ENCODE results near the gene IFNL1. TPM values are rescaled to one million over a fixed set of nuclear protein-coding genes. Genes with fewer than 3 reads are reported as not detected.
"Not testable (repeated sequence)": the region's sequence is repeated elsewhere in the genome, so short reads cannot be mapped to it uniquely, and the experiment has no call there.

Gene IFNL1
- total and polyA plus RNA-seq, 9 donors: not detected

- Histone ChIP-seq H3K27ac (ENCODE audit: low read length) (no peak overlapping the region), H3K4me3 (ENCODE audit: low read length) (no peak overlapping the region), H3K4me1 (ENCODE audit: control insufficient read depth, insufficient read depth, low read length) (peaks cover 4% of the 10 kb centered on the region), H3K27me3 (ENCODE audit: control insufficient read depth, insufficient read depth, low read length) (no peaks in the 10 kb centered on the region), H3K36me3 (ENCODE audit: control insufficient read depth, insufficient read depth, low read length) (no peaks in the 10 kb centered on the region), H3K9me3 (replicated peaks; ENCODE audit: control insufficient read depth, low read depth, low read length) (no peaks in the 10 kb centered on the region)
- peak; percentile 90 for DNase-seq
- WGBS (ENCODE audit: insufficient coverage): 30% methylated on average over 5 of the region's 17 CpGs
Observed at GRCh38 chr19:39328046-39328705, 32.0 kb downstream of the IFNL1 start.

- no peak for DNase-seq
- Histone ChIP-seq H3K4me1 (ENCODE audit: control insufficient read depth, insufficient read depth, low read length) (peaks cover 4% of the 10 kb centered on the region), H3K4me3 (ENCODE audit: low read length) (no peak overlapping the region), H3K27ac (ENCODE audit: low read length) (no peak overlapping the region), H3K9me3 (replicated peaks; ENCODE audit: control insufficient read depth, low read depth, low read length) (no peaks in the 10 kb centered on the region), H3K36me3 (ENCODE audit: control insufficient read depth, insufficient read depth, low read length) (no peaks in the 10 kb centered on the region), H3K27me3 (ENCODE audit: control insufficient read depth, insufficient read depth, low read length) (no peaks in the 10 kb centered on the region)
- no CpG with 5 or more reads among the region's 7 CpGs for WGBS (ENCODE audit: insufficient coverage)
Observed at GRCh38 chr19:39329948-39330347, 33.7 kb downstream of the IFNL1 start.

GRCh38 chr19:39332293-39332692 lies 36.1 kb downstream of the IFNL1 start:
- 80% methylated on average over 1 of the region's 7 CpGs for WGBS (ENCODE audit: insufficient coverage)
- Histone ChIP-seq H3K4me3 (ENCODE audit: low read length) (no peak overlapping the region), H3K27me3 (ENCODE audit: control insufficient read depth, insufficient read depth, low read length) (no peaks in the 10 kb centered on the region), H3K36me3 (ENCODE audit: control insufficient read depth, insufficient read depth, low read length) (no peaks in the 10 kb centered on the region), H3K9me3 (replicated peaks; ENCODE audit: control insufficient read depth, low read depth, low read length) (no peaks in the 10 kb centered on the region), H3K27ac (ENCODE audit: low read length) (no peak overlapping the region), H3K4me1 (ENCODE audit: control insufficient read depth, insufficient read depth, low read length) (peaks cover 4% of the 10 kb centered on the region)
- no peak for DNase-seq

GRCh38 chr19:39332738-39333137 lies 36.5 kb downstream of the IFNL1 start:
- DNase-seq; H3K4me3 ChIP-seq (ENCODE audit: low read length); H3K9me3 ChIP-seq (replicated peaks; ENCODE audit: control insufficient read depth, low read depth, low read length); H3K27me3 ChIP-seq (ENCODE audit: control insufficient read depth, insufficient read depth, low read length); H3K36me3 ChIP-seq (ENCODE audit: control insufficient read depth, insufficient read depth, low read length); H3K27ac ChIP-seq (ENCODE audit: low read length); H3K4me1 ChIP-seq (ENCODE audit: control insufficient read depth, insufficient read depth, low read length): not testable (repeated sequence)
- WGBS (ENCODE audit: insufficient coverage): 47% methylated on average over 4 of the region's 6 CpGs

GRCh38 chr19:39333507-39333906 lies 37.3 kb downstream of the IFNL1 start:
- H3K27me3 ChIP-seq (ENCODE audit: control insufficient read depth, insufficient read depth, low read length): no peaks in the 10 kb centered on the region
- 100% methylated on average over 2 of the region's 6 CpGs for WGBS (ENCODE audit: insufficient coverage)
- no peak overlapping the region for H3K4me3 ChIP-seq (ENCODE audit: low read length)
- no peak overlapping the region for H3K27ac ChIP-seq (ENCODE audit: low read length)
- H3K9me3 ChIP-seq (replicated peaks; ENCODE audit: control insufficient read depth, low read depth, low read length): no peaks in the 10 kb centered on the region
- no peak for DNase-seq
- H3K4me1 ChIP-seq (ENCODE audit: control insufficient read depth, insufficient read depth, low read length): no peaks in the 10 kb centered on the region
- H3K36me3 ChIP-seq (ENCODE audit: control insufficient read depth, insufficient read depth, low read length): no peaks in the 10 kb centered on the region

GRCh38 chr19:39334444-39334976 lies 38.3 kb downstream of the IFNL1 start:
- H3K9me3 ChIP-seq (replicated peaks; ENCODE audit: control insufficient read depth, low read depth, low read length): no peaks in the 10 kb centered on the region
- no peaks in the 10 kb centered on the region for H3K36me3 ChIP-seq (ENCODE audit: control insufficient read depth, insufficient read depth, low read length)
- no peak overlapping the region for H3K27ac ChIP-seq (ENCODE audit: low read length)
- WGBS (ENCODE audit: insufficient coverage): 100% methylated on average over 4 of the region's 5 CpGs
- H3K27me3 ChIP-seq (ENCODE audit: control insufficient read depth, insufficient read depth, low read length): no peaks in the 10 kb centered on the region
- no peak for DNase-seq
- H3K4me1 ChIP-seq (ENCODE audit: control insufficient read depth, insufficient read depth, low read length): no peaks in the 10 kb centered on the region
- H3K4me3 ChIP-seq (ENCODE audit: low read length): no peak overlapping the region

- 42% methylated on average over 3 of the region's 6 CpGs for WGBS (ENCODE audit: insufficient coverage)
- no peaks in the 10 kb centered on the region for H3K27me3 ChIP-seq (ENCODE audit: control insufficient read depth, insufficient read depth, low read length)
- peak overlapping the region; percentile 34 for H3K4me3 ChIP-seq (ENCODE audit: low read length)
- no peaks in the 10 kb centered on the region for H3K9me3 ChIP-seq (replicated peaks; ENCODE audit: control insufficient read depth, low read depth, low read length)
- H3K36me3 ChIP-seq (ENCODE audit: control insufficient read depth, insufficient read depth, low read length): no peaks in the 10 kb centered on the region
- no peaks in the 10 kb centered on the region for H3K4me1 ChIP-seq (ENCODE audit: control insufficient read depth, insufficient read depth, low read length)
- peak overlapping the region; percentile 74 for H3K27ac ChIP-seq (ENCODE audit: low read length)
- DNase-seq: no peak
Observed at GRCh38 chr19:39335168-39335548, 39.0 kb downstream of the IFNL1 start.

GRCh38 chr19:39336483-39336882 lies 40.3 kb downstream of the IFNL1 start:
- Histone ChIP-seq H3K4me3 (ENCODE audit: low read length) (no peak overlapping the region), H3K27ac (ENCODE audit: low read length) (peak overlapping the region; percentile 13), H3K9me3 (replicated peaks; ENCODE audit: control insufficient read depth, low read depth, low read length) (no peaks in the 10 kb centered on the region), H3K36me3 (ENCODE audit: control insufficient read depth, insufficient read depth, low read length) (no peaks in the 10 kb centered on the region), H3K4me1 (ENCODE audit: control insufficient read depth, insufficient read depth, low read length) (peaks cover 7% of the 10 kb centered on the region), H3K27me3 (ENCODE audit: control insufficient read depth, insufficient read depth, low read length) (no peaks in the 10 kb centered on the region)
- DNase-seq: no peak
- WGBS (ENCODE audit: insufficient coverage): 80% methylated on average over 1 of the region's 3 CpGs

GRCh38 chr19:39339674-39340073 lies 43.5 kb downstream of the IFNL1 start:
- Histone ChIP-seq H3K27ac (ENCODE audit: low read length) (no peak overlapping the region), H3K36me3 (ENCODE audit: control insufficient read depth, insufficient read depth, low read length) (peaks cover 3% of the 10 kb centered on the region), H3K4me3 (ENCODE audit: low read length) (no peak overlapping the region), H3K27me3 (ENCODE audit: control insufficient read depth, insufficient read depth, low read length) (no peaks in the 10 kb centered on the region), H3K9me3 (replicated peaks; ENCODE audit: control insufficient read depth, low read depth, low read length) (no peaks in the 10 kb centered on the region), H3K4me1 (ENCODE audit: control insufficient read depth, insufficient read depth, low read length) (peaks cover 22% of the 10 kb centered on the region)
- 100% methylated on average over 1 of the region's 1 CpG for WGBS (ENCODE audit: insufficient coverage)
- no peak for DNase-seq

- not testable (repeated sequence) for H3K4me3 ChIP-seq (ENCODE audit: low read length); H3K36me3 ChIP-seq (ENCODE audit: control insufficient read depth, insufficient read depth, low read length); H3K27me3 ChIP-seq (ENCODE audit: control insufficient read depth, insufficient read depth, low read length); H3K9me3 ChIP-seq (replicated peaks; ENCODE audit: control insufficient read depth, low read depth, low read length); DNase-seq; H3K27ac ChIP-seq (ENCODE audit: low read length)
- 90% methylated on average over 4 of the region's 7 CpGs for WGBS (ENCODE audit: insufficient coverage)
- peaks cover 25% of the 10 kb centered on the region for H3K4me1 ChIP-seq (ENCODE audit: control insufficient read depth, insufficient read depth, low read length)
Observed at GRCh38 chr19:39340156-39340555, 43.9 kb downstream of the IFNL1 start.

All from muscle of leg (tissue), 11 donors.